ENCODE measurements around the gene CBX8.

Gene CBX8

GRCh38 chr17:79784353-79785016 is 12.4 kb downstream of the CBX8 start:
- Histone ChIP-seq H3K4me3 (ENCODE audit: low read length) (no peak overlapping the region), H3K9ac (ENCODE audit: low read depth, low read length) (no peak overlapping the region), H3K4me1 (ENCODE audit: control insufficient read depth, insufficient read depth, low read length) (peaks cover under 1% of the 10 kb centered on the region), H3K27me3 (ENCODE audit: control insufficient read depth, insufficient read depth, low read length) (peaks cover 7% of the 10 kb centered on the region), H3K9me3 (replicated peaks; ENCODE audit: low read length) (no peaks in the 10 kb centered on the region), H3K36me3 (ENCODE audit: insufficient read depth, low read length) (no peaks in the 10 kb centered on the region), H3K4me2 (ENCODE audit: low read length) (no peak overlapping the region)

DNA sequence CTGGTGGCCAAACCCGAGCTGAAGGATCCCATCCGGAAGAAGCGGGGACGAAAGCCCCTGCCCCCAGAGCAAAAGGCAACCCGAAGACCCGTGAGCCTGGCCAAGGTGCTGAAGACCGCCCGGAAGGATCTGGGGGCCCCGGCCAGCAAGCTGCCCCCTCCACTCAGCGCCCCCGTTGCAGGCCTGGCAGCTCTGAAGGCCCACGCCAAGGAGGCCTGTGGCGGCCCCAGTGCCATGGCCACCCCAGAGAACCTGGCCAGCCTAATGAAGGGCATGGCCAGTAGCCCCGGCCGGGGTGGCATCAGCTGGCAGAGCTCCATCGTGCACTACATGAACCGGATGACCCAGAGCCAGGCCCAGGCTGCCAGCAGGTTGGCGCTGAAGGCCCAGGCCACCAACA is 13.0 kb downstream of the CBX8 start:
- peaks cover 1% of the 10 kb centered on the region for H3K27me3 ChIP-seq (ENCODE audit: control insufficient read depth, insufficient read depth, low read length)
- H3K9me3 ChIP-seq (replicated peaks; ENCODE audit: low read length): no peaks in the 10 kb centered on the region

GRCh38 chr17:79781736-79782575 is 14.9 kb downstream of the CBX8 start:
- no peak overlapping the region for H3K9ac ChIP-seq (ENCODE audit: low read depth, low read length)
- no peaks in the 10 kb centered on the region for H3K36me3 ChIP-seq (ENCODE audit: insufficient read depth, low read length)
- peaks cover 5% of the 10 kb centered on the region for H3K27me3 ChIP-seq (ENCODE audit: control insufficient read depth, insufficient read depth, low read length)
- H3K4me3 ChIP-seq (ENCODE audit: low read length): no peak overlapping the region
- H3K9me3 ChIP-seq (replicated peaks; ENCODE audit: low read length): no peaks in the 10 kb centered on the region
- H3K4me1 ChIP-seq (ENCODE audit: control insufficient read depth, insufficient read depth, low read length): peaks cover 15% of the 10 kb centered on the region
- no peak overlapping the region for H3K4me2 ChIP-seq (ENCODE audit: low read length)

More for the DNA sequence above, 13.0 kb downstream of the CBX8 start:
- no peak overlapping the region for H3K9ac ChIP-seq (ENCODE audit: low read depth, low read length)
- H3K4me3 ChIP-seq (ENCODE audit: low read length): no peak overlapping the region
- H3K36me3 ChIP-seq (ENCODE audit: insufficient read depth, low read length): no peaks in the 10 kb centered on the region
- H3K4me2 ChIP-seq (ENCODE audit: low read length): no peak overlapping the region
- H3K4me1 ChIP-seq (ENCODE audit: control insufficient read depth, insufficient read depth, low read length): peaks cover 6% of the 10 kb centered on the region

GRCh38 chr17:79781012-79781650 is 15.7 kb downstream of the CBX8 start:
- peaks cover 15% of the 10 kb centered on the region for H3K4me1 ChIP-seq (ENCODE audit: control insufficient read depth, insufficient read depth, low read length)
- H3K9ac ChIP-seq (ENCODE audit: low read depth, low read length): no peak overlapping the region
- no peaks in the 10 kb centered on the region for H3K9me3 ChIP-seq (replicated peaks; ENCODE audit: low read length)
- H3K4me3 ChIP-seq (ENCODE audit: low read length): no peak overlapping the region
- no peaks in the 10 kb centered on the region for H3K36me3 ChIP-seq (ENCODE audit: insufficient read depth, low read length)
- H3K4me2 ChIP-seq (ENCODE audit: low read length): no peak overlapping the region
- H3K27me3 ChIP-seq (ENCODE audit: control insufficient read depth, insufficient read depth, low read length): peaks cover 14% of the 10 kb centered on the region

- Histone ChIP-seq H3K4me2 (ENCODE audit: low read length) (peak overlapping the region; percentile 72), H3K9ac (ENCODE audit: low read depth, low read length) (no peak overlapping the region), H3K36me3 (ENCODE audit: insufficient read depth, low read length) (no peaks in the 10 kb centered on the region), H3K27me3 (ENCODE audit: control insufficient read depth, insufficient read depth, low read length) (peaks cover 27% of the 10 kb centered on the region), H3K9me3 (replicated peaks; ENCODE audit: low read length) (no peaks in the 10 kb centered on the region), H3K4me1 (ENCODE audit: control insufficient read depth, insufficient read depth, low read length) (peaks cover 15% of the 10 kb centered on the region), H3K4me3 (ENCODE audit: low read length) (no peak overlapping the region)
Observed at GRCh38 chr17:79779661-79780365, 17.1 kb downstream of the CBX8 start.

GRCh38 chr17:79779084-79779529 is 17.8 kb downstream of the CBX8 start:
- Histone ChIP-seq H3K4me3 (ENCODE audit: low read length) (peak overlapping the region; percentile 80), H3K27me3 (ENCODE audit: control insufficient read depth, insufficient read depth, low read length) (peaks cover 34% of the 10 kb centered on the region), H3K36me3 (ENCODE audit: insufficient read depth, low read length) (no peaks in the 10 kb centered on the region), H3K4me2 (ENCODE audit: low read length) (peak overlapping the region; percentile 72), H3K9me3 (replicated peaks; ENCODE audit: low read length) (no peaks in the 10 kb centered on the region), H3K9ac (ENCODE audit: low read depth, low read length) (peak overlapping the region; percentile 71), H3K4me1 (ENCODE audit: control insufficient read depth, insufficient read depth, low read length) (peaks cover 15% of the 10 kb centered on the region)

GRCh38 chr17:79778504-79779083 is 18.3 kb downstream of the CBX8 start:
- Histone ChIP-seq H3K36me3 (ENCODE audit: insufficient read depth, low read length) (no peaks in the 10 kb centered on the region), H3K4me3 (ENCODE audit: low read length) (peak overlapping the region; percentile 80), H3K27me3 (ENCODE audit: control insufficient read depth, insufficient read depth, low read length) (peaks cover 39% of the 10 kb centered on the region), H3K9me3 (replicated peaks; ENCODE audit: low read length) (no peaks in the 10 kb centered on the region), H3K9ac (ENCODE audit: low read depth, low read length) (peak overlapping the region; percentile 71), H3K4me1 (ENCODE audit: control insufficient read depth, insufficient read depth, low read length) (peaks cover 15% of the 10 kb centered on the region), H3K4me2 (ENCODE audit: low read length) (peak overlapping the region; percentile 72)

DNA sequence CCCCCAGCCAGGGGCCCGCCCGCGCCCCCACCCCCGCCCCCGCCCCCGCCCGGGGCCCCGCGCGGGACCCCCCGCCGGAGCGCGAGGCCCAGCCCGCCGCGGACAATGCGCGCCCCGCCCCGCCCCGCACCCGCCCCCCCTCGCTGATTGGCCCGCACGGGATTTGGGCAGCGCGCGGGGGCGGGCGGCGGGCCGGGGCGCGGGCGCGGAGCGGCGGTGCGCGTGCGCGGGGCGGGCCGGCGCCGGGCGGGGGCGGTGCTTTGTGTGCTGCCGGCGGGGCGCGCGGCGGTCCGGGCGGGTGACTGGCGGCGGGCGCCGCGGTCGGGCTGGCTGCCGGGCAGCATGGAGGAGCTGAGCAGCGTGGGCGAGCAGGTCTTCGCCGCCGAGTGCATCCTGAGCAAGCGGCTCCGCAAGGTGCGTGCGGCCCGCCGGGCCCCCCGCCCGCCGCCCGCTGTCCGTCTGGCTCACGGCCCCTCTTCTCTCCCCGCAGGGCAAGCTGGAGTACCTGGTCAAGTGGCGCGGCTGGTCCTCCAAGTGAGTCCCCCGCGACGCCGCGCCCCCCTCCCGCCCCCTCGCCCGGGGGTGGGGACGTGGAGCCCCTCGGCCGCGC is 18.9 kb downstream of the CBX8 start, which contains the start of gene CBX2:
Gene CBX2 (plus strand): TSS at position 255 of the 610 bp plus-strand sequence. CDS start 88 bp downstream, at position 343.
- peak within 1 kb of the TSS; percentile 80 for H3K4me3 ChIP-seq (ENCODE audit: low read length)
- H3K9me3 ChIP-seq (replicated peaks; ENCODE audit: low read length): no peaks in the 10 kb centered on the region
- H3K9ac ChIP-seq (ENCODE audit: low read depth, low read length): peak within 1 kb of the TSS; percentile 71
- H3K4me1 ChIP-seq (ENCODE audit: control insufficient read depth, insufficient read depth, low read length): peaks cover 15% of the 10 kb centered on the region
- H3K4me2 ChIP-seq (ENCODE audit: low read length): peak within 1 kb of the TSS; percentile 80
- peaks cover 45% of the 10 kb centered on the region for H3K27me3 ChIP-seq (ENCODE audit: control insufficient read depth, insufficient read depth, low read length)
- H3K36me3 ChIP-seq (ENCODE audit: insufficient read depth, low read length): no peaks in the 10 kb centered on the region

DNA sequence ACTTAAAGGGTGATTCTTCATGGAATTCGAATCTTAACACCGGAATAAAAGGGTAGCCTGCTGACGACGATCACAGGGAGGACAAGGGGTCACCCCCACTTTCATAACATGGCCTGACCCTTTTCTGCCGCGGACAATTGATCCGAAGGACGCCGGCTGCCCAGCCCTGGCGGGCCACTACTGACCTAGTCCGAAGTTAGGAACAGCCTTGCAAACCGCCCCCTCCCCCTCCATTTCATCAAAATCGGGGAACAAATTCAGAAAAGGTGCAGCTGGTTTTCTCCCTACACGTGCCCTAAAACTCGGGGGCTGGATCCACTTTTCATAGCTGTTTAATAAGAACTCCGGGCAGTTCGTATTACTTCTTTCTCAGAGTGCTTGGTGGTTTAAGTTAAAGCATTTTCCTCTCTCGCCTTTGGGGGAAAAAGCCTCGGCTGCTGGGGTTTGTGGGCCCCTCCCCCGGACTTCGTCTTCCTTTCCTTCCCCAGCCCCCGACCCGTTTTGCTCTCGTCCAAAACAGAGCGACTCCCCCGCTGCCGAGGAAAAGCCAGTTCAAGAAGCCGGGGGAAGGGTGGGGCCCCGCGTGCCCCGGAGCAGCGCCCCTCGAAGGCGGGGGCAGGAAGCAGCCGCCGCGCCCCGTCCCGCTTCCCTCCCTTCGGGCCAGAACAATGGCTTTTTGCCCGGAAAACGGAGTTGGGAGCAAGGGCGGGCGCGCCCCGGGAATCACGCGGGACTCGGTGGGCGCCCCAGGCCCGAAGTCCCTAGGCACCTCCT is 19.6 kb downstream of the CBX8 start:
- H3K9ac ChIP-seq (ENCODE audit: low read depth, low read length): peak overlapping the region; percentile 46

More for the DNA sequence above, 19.6 kb downstream of the CBX8 start:
- peaks cover 51% of the 10 kb centered on the region for H3K27me3 ChIP-seq (ENCODE audit: control insufficient read depth, insufficient read depth, low read length)
- no peaks in the 10 kb centered on the region for H3K9me3 ChIP-seq (replicated peaks; ENCODE audit: low read length)
- peaks cover 15% of the 10 kb centered on the region for H3K4me1 ChIP-seq (ENCODE audit: control insufficient read depth, insufficient read depth, low read length)
- H3K4me2 ChIP-seq (ENCODE audit: low read length): peak overlapping the region; percentile 80
- peak overlapping the region; percentile 63 for H3K4me3 ChIP-seq (ENCODE audit: low read length)
- H3K36me3 ChIP-seq (ENCODE audit: insufficient read depth, low read length): no peaks in the 10 kb centered on the region

Measured in skeletal muscle satellite cell (primary cell).